Erythroblast (primary cell): ENCODE data around the gene TDRD10.

Source experiments
- GATA1 ChIP-seq: IDR thresholded peaks from 2 replicates; pipeline ENCODE4 v1.6.1; 2011; ENCODE audit warnings: low read depth, mild to moderate bottlenecking, control low read depth, low read length, moderate library complexity
- POLR2A ChIP-seq: IDR thresholded peaks from 2 replicates; pipeline ENCODE4 v1.6.1; 2011; ENCODE audit warnings: mild to moderate bottlenecking, low read length

GRCh38 chr1:154565876-154566275, 63.9 kb downstream of the TDRD10 start:
- TF ChIP-seq POLR2A, result no peak
- no peak for TF ChIP-seq GATA1
